HEK293T (cell line): ENCODE results near the gene CATSPERD.

Experiments used
- ARNT ChIP-seq: fragments of 450-650 bp; IDR thresholded peaks from 2 replicates; pipeline ENCODE4 v1.6.1; 2017; ENCODE audit warnings: mild to moderate bottlenecking
- BHLHE40 ChIP-seq: fragments of 450-650 bp; IDR thresholded peaks from 2 replicates; pipeline ENCODE4 v1.6.1; 2016; ENCODE audit warnings: mild to moderate bottlenecking, moderate library complexity, borderline replicate concordance
- CTBP1 ChIP-seq: fragments of 450-650 bp; IDR thresholded peaks from 2 replicates; pipeline ENCODE4 v1.6.1; 2016; ENCODE audit warnings: borderline replicate concordance
- ELF4 ChIP-seq: fragments of 450-650 bp; IDR thresholded peaks from 2 replicates; pipeline ENCODE4 v1.6.1; 2017; ENCODE audit warnings: antibody characterized with exemption
- FOXA1 ChIP-seq: fragments of 450-650 bp; IDR thresholded peaks from 2 replicates; pipeline ENCODE4 v1.6.1; 2016; ENCODE audit warnings: mild to moderate bottlenecking
- FOXM1 ChIP-seq: fragments of 450-650 bp; IDR thresholded peaks from 2 replicates; pipeline ENCODE4 v1.6.1; 2017; ENCODE audit warnings: mild to moderate bottlenecking, borderline replicate concordance
- L3MBTL2 ChIP-seq: fragments of 450-650 bp; conservative IDR thresholded peaks from 2 replicates; pipeline ENCODE4 v1.6.1; 2016; ENCODE audit warnings: mild to moderate bottlenecking
- LEF1 ChIP-seq: fragments of 450-650 bp; IDR thresholded peaks from 2 replicates; pipeline ENCODE4 v1.6.1; 2017; ENCODE audit warnings: mild to moderate bottlenecking, borderline replicate concordance
- SP1 ChIP-seq: fragments of 450-650 bp; IDR thresholded peaks from 2 replicates; pipeline ENCODE4 v1.6.1; 2017
- SUZ12 ChIP-seq: fragments of 450-650 bp; IDR thresholded peaks from 2 replicates; pipeline ENCODE4 v1.6.1; 2016; ENCODE audit warnings: mild to moderate bottlenecking

GRCh38 chr19:5773276-5773675, 52.8 kb downstream of the CATSPERD start:
- TF ChIP-seq SP1 (no peak), ELF4 (no peak), FOXM1 (no peak), BHLHE40 (no peak), FOXA1 (no peak), L3MBTL2 (no peak), SUZ12 (no peak), CTBP1 (no peak), ARNT (no peak), LEF1 (no peak)
